Keratinocyte (primary cell): ENCODE measurements around the gene DUSP2.

ENCODE experiments used
- EZH2 ChIP-seq: IDR thresholded peaks from one replicate; pipeline ENCODE4 v1.6.1; 2012; ENCODE audit warnings: inconsistent platforms, mild to moderate bottlenecking, low read length, moderate library complexity
- TF ChIP-seq, protein P1 (sequence below), 3 experiments: IDR thresholded peaks in 1 of 3; conservative IDR thresholded peaks in 1 of 3; optimal IDR thresholded peaks in 1 of 3; 2 replicates in 2 of 3; 3 replicates in 1 of 3; pipeline versions ENCODE3 to v1.5.1; 2011; ENCODE audit warnings: low read length in 3 of 3, mild to moderate bottlenecking in 3 of 3, moderate library complexity in 2 of 3, control low read depth in 1 of 3, inconsistent platforms in 1 of 3; ENCODE audit not compliant: insufficient read depth in 2 of 3; ENCODE audit errors: extremely low read depth in 1 of 3

- TF ChIP-seq, protein P1, sequence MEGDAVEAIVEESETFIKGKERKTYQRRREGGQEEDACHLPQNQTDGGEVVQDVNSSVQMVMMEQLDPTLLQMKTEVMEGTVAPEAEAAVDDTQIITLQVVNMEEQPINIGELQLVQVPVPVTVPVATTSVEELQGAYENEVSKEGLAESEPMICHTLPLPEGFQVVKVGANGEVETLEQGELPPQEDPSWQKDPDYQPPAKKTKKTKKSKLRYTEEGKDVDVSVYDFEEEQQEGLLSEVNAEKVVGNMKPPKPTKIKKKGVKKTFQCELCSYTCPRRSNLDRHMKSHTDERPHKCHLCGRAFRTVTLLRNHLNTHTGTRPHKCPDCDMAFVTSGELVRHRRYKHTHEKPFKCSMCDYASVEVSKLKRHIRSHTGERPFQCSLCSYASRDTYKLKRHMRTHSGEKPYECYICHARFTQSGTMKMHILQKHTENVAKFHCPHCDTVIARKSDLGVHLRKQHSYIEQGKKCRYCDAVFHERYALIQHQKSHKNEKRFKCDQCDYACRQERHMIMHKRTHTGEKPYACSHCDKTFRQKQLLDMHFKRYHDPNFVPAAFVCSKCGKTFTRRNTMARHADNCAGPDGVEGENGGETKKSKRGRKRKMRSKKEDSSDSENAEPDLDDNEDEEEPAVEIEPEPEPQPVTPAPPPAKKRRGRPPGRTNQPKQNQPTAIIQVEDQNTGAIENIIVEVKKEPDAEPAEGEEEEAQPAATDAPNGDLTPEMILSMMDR (optimal IDR thresholded peaks at IDR 0.05 in 1 of 3, IDR thresholded peaks at IDR 0.05 in 1 of 3, conservative IDR thresholded peaks at IDR 0.05 in 1 of 3; ENCODE audit: extremely low read depth in 1 of 3, insufficient read depth in 2 of 3, low read length in 3 of 3): no peak
- TF ChIP-seq EZH2: no peak
Measured at GRCh38 chr2:96158554-96158940, 13.3 kb upstream of the DUSP2 start.
